Islet precursor cell (in vitro differentiated cells): Measurements from ENCODE around the gene SPNS2.

Source experiments
- DNase-seq: peaks from one replicate; pipeline ENCODE4 v3.0.0-alpha.2; 2018

The SPNS2 gene

DNA sequence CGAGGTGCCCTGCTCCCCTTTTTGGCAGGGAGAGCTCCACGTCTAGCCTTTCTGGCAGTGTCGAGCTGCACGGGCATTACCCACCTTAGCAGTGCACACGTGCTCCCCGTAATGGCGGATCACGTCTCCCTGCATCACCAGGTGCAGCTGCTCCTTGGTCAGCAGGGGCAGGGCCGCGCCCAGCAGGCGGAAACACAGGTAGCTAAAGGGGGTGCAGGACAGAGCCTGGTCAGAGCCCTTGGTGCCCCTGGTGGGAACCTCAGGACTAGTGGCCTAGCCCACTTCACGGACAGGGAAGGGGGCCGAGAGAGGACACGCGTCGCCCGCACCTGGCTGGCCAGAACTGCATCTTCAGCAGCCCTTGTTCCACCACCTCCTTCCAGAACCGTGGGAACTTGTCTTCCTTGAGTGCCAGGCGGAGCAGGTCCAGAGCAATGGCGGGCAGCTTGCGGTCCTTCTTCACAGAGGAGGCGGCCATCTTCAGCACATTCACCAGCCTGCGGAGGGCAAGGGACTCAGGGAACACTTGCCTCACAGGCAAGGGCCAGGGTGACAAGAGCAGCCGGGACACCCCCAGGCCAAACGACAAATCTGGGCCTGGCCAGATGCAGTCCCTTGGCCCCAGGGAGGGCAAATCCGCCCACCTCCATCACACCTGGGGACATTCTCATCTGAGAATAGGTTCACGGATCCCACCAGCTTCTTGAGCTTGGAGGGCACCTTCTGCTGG, 53.3 kb downstream of the SPNS2 start:
- DNase-seq: no peak

DNA sequence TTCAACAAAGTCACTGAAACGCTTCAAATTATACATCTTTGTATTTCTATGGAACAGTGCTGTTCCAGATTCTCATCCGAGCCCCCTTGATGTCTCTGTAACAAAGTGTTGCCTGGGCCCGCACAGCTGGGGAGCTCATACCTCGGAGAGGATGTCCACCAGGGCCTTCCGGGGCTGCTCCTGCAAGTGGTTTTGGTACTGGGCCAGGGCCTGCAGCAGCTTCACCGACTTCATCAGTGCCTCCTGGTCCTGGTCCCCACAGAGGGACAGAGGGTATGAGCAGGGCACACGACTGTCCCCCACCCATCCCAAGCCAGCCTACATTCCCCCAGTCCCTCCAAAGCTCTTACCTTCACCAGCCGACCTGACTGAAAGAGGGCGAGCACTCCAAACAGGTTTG, 55.0 kb downstream of the SPNS2 start:
- no peak for DNase-seq

DNA sequence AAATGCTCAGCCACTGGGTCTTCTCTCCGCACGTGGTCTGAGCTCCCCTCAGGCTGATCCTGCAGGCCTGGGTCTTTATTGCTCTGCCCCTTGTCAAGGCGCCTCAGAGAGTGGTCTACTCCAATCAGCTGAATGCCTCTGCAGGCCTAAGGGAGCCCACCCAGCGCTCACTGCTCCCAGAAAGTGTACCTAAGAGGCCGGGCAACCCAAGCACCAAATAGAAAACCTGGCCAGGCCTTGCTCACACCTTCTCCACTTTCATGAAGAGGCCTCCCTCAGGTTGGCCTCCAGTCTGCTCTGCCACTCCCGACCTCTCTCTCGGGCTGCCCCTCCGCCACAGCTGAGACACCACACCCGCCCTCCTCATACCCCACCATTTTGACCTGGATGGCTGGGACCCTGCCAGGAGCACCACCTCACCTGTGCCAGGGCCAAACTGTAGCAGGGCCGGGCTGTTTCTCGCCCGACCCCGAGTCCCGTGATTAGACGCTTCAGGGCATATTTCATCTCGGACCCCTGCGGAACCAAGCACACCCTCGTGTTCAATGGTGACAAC, 55.8 kb downstream of the SPNS2 start:
- no peak for DNase-seq

DNA sequence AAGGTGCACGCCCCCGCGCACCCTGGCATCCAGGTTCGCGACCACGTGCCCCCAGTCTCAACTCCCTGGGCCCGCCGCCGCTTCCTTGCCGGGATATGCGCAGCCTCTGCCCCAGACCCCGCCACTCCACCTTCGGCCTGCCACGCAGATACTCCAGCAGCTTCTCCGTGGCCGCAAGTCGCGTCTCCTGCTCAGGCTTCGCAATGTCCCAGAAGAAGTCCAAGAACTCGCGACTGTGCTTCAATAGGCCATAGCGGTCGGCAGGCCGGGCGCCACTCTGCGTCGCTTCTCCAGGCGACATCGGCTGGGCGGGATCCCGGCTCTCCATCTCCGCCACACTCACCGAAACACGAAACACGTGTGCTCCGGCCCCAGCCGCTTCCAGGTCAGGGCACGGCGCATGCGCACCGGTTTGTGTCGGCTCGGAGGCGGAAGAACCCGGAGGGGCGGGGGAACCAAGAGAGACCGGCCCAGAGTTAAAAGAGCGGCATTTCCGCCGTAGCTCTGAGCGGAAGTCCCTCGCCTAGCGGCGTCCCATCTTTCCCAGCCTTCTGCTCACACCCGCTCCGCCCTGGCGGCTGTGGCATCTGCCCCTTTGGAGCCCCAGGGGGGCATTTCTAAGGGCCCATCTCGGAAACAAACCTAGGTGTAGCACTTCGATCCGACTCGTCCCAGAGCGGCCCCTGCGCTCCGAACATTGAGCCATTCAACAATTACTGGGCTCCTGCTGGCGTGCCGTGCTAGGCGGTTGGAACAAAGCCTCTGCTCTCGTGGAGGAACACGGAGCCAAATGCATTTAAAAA, 56.5 kb downstream of the SPNS2 start, which contains the start of gene MYBBP1A:
TSS of gene MYBBP1A (minus strand) at position 388 of the 803 bp plus-strand sequence. CDS start at position 328, 60 bp downstream.
- peak; percentile 98 for DNase-seq

DNA sequence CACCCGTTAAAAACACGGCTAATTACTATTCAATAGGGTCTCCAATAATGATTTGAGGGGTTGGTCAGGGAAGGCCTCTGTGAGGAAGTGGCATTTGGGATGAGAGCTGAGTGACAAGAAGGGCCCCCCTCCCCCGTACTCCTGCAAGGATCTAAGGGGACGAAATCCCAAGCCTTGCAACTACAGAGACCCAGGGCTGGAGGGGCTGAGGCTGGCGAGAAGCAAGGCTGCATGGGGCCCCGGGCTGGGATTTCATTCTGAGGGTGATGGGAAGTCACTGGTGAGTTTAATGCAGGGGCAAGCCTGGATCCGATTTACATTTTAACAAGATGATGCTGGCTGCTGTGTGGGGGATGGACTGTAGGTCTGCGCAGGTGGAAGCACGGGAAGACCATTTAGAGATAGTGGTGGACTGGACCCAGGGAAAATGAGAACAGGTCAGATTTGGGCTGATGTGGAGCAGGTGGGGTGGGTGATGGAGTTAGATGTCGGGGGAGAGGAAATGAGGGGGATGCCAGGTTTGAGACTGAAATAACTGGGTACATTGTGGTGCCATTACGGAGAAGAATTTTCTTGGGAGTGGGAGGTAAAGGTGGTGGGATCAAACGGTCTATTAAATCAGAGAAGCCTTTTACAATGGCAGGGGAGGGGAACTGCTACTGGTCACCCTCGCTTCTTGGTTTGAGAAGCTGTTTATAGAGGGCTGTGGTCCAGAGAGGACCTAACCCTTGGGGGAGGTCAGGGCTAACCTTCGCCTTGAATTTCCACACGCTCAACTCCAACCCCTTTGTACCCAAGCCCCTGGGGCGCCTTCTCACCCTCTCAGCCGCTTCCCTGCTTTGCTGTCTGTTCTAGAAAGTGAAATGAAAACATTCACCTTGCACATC, 57.4 kb downstream of the SPNS2 start:
- no peak for DNase-seq

DNA sequence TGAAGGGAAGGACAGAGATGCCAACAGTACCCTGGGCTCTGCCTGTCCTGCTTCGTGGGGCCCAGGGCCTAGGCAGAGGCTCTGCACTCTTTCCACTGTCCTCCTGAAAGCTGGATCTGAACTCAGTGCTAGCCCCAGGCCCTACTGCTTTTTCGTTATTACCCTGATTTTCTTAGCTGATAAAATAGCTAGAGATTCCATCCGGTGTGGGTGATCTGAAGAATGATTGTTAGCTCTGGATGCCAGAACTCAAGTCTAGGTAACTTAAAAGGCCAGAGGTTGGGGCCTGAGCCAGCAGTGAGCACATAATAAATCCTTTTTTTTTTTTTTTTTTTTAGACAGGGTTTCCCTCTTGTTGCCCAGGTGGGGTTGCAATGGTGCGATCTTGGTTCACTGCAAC, 58.3 kb downstream of the SPNS2 start:
- no peak for DNase-seq

DNA sequence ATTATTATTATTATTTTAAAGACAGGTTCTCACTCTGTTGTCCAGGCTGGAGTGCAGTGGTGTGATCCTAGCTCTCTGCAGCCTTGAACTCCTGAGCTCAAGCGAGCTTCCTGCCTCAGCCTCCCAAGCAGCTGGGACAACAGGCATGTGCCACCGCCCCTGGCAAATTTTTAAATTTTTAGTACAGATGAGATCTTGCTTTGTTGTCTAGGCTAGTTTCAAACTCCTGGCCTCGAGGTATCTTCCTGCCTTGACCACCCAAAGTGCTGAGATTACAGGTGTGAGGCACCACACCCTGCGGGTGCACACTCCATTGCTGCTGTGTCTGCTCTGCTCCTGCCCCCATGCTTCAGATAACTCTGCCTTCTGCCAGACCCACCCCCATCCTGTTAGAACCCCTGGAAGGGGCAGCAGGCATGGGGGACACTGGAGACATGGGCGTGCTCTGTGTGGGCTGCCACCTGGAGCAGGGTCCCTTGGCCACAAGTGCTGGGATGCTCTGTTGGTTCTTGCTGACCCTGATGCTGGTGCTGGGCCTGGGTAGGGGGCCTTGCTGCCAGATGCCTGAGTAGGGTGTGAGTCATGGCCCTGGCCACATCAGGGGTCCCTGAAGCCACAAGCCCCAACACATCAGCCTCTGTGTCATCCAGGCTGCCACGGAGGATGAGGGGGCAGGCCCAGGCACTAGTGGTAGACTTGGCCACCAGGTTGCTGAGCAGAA, 59.1 kb downstream of the SPNS2 start:
- no peak for DNase-seq

DNA sequence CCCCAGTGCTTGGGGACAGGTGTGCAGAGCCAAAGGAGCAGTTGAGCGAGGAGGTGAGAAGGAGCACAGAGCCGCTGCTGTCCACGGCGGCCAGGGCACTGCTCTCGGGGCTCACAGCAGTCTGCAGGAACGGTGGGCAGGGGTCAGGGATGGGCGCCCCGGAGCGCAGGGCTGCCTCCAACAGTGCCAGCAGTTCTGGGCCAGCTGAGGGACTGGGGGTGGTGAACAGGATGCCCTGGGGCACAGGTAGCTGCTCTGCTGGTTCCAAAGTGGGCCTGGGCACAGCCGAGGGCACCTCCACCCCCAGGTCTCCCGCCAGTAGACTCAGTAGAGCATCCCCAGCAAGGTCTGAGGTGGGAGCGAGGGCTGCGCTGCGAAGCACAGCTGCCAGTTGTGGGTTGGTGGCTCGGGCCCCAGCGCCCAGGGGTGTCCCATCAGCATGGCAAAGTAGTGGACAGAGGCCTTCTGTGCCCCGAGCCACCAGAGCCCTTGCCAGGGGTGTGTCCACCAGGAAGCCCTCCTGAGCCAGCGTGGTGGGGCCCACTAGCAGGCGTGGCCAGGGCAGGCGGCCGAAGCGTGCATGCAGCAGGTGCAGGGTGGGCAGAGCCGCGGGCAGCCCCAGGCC, 59.8 kb downstream of the SPNS2 start:
- DNase-seq: no peak

DNA sequence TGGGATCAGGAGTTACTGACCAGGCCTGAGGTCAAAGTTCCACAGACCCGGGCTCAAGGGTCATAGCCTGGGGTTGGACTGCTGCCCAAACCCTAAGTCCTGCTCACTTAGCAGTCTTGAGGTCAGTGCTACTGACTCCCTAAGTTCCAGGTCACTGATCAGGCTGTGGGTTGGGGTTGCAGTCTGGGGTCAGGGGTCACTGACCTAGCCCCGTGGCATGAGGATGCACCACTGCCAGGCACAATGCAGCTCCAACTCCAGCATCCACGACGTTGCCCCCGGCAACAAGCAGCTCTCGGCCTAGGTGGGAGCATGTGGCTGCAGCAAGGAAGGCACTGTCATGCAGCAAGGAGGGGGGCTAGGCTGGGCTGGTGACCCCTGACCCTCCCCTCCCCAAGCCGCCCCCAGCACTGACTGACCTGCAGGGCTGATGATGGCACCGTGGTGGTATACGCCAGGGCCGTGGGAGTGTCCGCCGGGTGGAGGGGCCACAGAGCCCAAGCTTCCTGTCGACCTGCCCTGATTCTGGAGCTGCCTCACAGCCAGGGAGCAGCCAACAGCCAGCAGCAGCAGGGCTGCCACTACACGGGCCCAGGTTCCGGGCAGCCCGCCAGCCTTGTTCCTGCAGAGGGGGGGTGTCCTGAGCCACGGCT, 60.6 kb downstream of the SPNS2 start:
- no peak for DNase-seq

DNA sequence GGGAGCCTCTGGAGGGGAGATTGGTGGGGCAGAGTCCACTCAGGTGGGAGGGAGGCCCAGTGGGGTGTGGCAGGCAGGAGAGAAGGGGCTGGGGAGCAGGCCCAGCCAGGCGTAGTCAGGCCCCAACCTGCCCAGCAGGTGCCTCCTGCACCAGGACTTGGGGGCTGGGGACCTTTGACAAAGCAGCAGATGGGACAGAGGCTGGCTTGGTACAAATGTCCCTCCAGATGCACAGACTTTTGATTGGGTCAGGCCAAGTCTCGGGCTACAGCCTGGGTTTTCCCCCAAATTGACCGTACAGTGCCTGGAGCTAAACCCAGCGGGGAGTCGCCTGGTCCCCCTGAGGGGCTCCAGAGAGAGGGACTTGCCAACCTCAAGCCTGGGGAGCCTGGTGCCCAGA, 61.3 kb downstream of the SPNS2 start:
- DNase-seq: no peak

DNA sequence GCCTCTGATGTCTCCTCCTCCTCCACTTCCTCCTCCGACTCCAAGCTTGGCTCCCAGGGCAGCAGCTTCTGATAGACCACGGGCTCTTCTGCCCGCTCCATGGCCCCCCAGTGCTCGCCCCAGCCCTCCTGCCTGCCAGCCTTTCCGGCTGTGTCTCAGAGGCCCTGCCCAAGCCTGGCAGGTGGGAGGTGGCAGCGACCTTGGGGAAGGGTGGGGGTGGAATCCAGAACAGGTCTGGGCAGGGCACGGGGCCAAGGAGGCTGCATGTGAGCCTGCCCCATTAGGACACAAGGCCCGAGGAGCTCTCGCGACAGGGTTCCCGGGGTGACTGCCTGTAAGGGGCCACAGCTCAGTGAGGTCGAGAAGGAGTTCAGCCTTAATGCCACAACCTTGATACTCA, 61.7 kb downstream of the SPNS2 start, which contains the start of gene GGT6:
TSS of gene GGT6 (minus strand) at position 157 of the 400 bp plus-strand sequence. CDS start at position 101, 56 bp downstream.
- no peak for DNase-seq

DNA sequence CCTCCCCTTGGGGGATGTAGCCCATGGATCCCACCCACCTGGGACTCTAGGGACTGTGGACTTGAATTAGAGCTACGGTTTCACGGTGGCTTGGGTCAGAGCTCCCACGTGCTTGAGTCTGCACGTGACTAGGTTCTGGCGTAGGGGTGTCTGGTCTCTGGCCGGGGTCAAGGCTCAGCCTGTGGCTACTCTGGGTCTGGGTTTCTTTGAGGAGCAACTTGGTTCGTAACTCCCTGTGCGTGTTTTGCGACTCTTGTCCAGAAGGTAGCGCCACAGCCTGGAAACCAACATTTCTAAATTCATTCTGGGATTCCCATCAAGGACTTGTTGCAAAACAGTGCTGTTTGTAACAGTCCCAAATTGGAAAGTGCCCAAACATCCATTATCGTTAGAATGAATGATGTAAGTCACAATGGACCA, 62.2 kb downstream of the SPNS2 start:
- DNase-seq: no peak

DNA sequence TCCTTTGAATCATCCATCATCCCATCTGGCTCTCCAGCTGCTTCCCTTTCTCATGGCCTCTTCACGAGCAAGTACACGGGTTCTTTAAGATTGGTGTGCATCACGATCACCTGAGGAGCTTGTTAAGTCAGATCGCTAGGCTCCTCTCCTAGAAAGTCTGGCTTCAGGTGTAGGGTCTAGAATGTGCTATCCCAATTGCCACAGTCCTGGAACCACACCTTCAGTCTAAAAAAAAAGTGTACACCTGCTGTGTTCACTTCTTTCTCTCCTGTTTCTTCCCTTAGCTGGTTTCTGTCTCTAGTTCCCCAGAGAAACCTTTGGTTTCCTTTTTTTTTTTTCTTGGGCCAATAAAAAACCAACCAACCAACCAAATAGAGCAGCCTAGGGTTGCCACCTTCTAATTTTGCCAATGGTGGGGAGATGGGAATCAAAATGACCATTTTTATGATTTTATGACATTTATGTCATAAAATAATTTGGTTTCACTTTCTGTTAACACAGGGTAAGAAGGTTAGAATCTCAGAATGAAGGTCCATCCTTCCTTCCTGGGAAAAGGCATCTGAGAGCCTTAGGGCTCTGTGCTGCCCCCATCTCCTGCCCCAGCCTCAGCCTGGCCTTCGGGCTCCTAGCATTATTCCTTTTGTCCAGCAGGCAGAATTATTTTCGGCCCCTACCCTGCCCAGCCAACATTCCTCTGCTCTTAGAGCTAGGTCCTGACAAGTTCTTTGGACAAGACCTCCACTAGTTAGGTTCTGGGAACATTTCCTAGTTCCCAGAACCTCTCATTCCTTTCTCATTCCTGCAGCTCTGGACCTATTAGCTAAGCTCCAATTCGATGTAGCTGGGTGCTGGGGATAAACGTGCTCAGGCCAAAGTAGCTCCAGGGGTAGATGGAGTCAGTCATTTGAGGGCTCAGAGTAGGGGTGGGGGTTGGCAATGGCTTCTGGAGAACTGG, 63.6 kb downstream of the SPNS2 start:
- DNase-seq: no peak

DNA sequence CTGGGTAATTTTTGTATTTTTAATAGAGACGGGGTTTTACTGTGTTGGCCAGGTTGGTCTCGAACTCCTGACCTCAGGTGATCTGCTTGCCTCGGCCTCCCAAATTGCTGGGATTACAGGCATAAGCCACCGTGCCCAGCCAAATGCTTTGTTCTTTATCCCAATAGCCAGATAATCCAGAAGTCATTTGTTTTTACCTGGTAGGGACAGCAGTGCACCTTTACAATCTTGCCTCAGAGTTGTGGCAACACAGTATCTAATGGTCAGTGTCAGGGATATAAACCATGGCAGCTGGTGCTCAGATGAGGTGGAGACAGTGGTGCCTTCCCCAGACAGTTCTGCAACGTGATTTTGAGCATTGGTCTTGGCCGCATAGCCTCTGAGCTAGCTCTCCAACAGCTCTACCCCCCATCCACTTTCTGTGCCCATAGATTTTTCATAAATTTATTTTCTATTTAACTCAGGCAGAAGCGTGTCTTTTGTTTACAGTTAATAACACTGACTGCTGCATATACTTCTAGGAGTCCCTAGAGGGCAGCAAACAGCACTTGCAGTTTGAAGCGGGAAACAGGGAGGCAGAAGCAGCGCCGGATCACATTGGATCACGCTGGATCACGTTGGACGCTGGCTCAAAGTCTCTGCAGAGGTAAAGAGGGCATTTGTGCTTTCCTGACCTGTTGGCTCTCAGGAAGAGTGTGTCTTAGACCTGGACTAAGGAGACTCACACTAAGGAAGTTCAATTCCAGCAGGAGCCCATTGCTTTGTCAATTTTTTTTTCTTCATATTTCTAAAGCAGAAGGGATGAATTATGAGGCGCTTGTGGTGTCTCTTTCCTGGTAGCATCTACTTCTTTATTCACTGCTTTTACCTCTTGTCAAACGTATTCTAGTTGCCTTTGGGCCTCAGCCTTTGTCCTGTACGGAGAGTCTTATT, 66.8 kb downstream of the SPNS2 start:
- DNase-seq: peak; percentile 85

DNA sequence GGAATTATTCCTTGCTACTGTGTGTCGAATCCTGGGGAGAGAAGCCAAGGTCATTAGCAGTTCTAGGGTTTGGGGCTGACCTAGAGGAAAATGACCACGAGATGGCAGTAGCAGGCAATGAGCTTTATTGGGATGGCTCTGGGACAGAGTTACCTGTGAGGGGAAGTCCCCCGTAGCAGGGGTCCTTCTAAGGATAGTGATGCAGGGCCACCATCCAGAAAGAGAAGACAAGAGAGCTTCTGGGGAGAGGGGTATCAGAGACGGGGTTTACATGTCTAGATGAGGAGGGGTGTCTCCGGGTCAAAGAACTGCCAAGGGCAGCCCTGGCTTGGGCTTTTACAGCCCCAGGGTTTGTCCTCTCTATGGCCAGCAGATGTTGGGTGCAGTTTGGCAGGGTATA, 68.1 kb downstream of the SPNS2 start:
- DNase-seq: peak; percentile 90

DNA sequence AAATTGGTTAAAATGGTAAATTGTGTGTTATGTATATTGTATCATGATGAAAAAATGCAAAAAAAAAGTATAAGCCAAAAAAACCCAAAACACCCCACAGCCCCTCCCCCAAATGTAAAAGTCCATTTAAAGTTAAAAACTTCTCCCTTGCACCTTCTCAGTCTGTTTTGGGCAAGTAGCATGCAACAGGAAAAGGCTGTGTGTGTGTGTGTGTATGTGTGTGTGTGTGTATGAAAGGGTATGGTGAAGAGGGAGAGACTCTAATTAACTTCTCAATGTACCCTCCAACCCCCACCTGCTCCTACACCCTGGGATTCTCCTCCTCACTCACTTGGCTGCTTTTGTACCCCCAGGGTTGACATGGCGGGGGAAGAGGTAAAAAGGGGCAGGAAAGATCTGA, 70.9 kb downstream of the SPNS2 start:
- DNase-seq: no peak

DNA sequence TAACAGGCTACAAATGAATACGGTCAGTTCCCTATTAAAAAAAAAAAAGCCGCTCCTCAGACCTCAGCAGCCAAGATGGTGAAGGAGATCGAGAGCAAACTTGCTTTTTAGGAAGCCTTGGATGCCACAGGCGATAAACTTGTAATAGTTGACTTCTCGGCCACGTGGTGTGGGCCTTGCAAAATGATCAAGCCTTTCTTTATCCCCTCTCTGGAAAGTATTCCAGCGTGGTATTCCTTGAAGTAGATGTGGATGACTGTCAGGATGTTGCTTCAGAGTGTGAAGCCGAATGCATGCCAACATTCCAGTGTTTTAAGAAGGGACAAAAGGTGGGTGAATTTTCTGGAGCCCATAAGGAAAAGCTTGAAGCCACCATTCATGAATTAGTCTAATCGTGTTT, 73.5 kb downstream of the SPNS2 start:
- no peak for DNase-seq

DNA sequence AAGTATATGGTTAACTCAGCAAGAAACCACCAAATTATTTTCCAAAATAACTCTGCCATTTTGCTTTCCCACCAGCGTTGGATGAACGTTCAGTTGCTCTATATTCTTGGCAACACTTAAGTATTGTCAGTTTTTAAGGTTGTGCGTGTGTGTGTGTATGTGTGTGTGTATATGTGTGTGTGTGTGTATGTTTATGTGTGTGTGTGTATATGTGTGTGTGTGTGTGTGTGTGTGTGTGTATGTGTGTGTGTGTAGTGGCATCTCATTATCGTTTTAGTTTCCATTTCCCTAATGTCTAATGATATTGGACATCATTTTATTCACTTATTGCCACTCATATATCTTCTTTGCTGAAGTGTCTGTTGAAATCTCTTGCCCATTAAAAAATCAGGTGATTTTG, 74.4 kb downstream of the SPNS2 start:
- DNase-seq: no peak

DNA sequence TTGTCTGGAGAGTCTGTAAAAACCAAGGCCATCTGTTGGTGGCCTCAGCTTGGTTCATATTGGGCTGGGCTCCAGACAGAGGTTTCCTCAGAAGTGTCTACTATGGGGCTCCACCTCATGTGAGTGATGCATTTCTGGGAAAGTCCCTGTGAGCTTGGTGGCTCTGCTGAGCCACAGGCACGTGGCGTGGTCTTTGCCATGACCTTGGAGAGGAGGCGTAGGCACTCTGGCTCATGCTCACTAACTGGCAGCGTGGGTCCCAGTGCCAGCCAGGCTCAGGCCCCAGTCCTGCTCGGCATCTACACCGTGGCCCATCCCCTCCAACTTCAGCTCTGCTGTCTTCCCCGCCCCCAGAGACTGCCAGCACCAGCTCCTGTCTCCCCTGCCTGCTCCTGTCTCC, 75.0 kb downstream of the SPNS2 start:
- no peak for DNase-seq
